ENCODE data around the gene PPP1R14C. TPM values are rescaled to one million over a fixed set of nuclear protein-coding genes. Genes with fewer than 3 reads are reported as not detected.
"Not testable (repeated sequence)": the region's sequence is repeated elsewhere in the genome, so short reads cannot be mapped to it uniquely, and the experiment has no call there.

PPP1R14C gene
- total and polyA plus RNA-seq, 2 experiments from 2014 or later: 8.2 to 10.1 TPM

DNA sequence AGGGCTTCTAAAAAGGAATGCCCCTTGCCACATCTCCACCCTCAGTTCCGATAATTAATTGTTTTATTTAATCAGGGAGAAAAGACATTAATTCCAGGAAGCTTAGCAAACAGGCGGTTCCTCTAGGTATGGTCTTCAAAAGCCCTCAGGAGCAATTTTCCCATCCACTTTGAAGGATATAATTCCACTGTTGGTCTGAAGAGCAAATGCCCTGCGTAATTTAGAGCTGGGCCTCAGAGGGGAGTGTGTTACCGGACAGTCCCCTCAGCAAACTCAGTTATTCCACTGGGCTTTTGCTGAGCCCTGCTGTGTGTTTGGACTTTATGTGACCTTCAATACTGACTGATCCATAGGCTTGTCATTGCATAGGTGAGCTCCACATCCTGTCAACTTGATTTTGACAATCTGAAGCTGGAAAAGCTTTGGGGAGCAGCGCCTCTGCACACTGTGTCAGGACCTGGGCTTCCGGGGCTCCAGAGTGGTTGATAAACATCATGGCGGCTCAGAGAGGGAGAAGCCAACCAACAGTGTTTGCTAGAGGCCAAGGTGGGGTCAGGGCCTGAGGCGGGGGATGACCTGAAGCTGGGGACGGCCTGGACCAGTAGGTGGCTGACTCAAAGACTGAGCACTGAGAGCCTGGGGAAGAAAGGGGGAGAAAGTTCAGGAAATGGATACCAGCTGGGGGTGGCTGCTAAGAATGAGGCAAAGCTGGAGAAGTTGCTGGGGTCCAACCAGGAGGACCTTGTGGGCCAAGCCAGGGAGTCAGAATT, 43.5 kb downstream of the PPP1R14C start:
- peaks cover 30% of the 10 kb centered on the region for H3K79me2 ChIP-seq (ENCODE audit: insufficient read depth)
- H3K9me3 ChIP-seq (ENCODE audit: low read depth): no peaks in the 10 kb centered on the region
- no peak overlapping the region for H3K27ac ChIP-seq
- H3K9ac ChIP-seq: no peak overlapping the region
- no peaks in the 10 kb centered on the region for H4K20me1 ChIP-seq (ENCODE audit: insufficient read depth)
- H2AFZ ChIP-seq: no peak overlapping the region
- H3K4me2 ChIP-seq (ENCODE audit: unreplicated experiment): no peak overlapping the region
- H3K36me3 ChIP-seq (ENCODE audit: low read depth): no peaks in the 10 kb centered on the region
- in situ Hi-C loops (cut with MboI): no loop called here
- H3K4me3 ChIP-seq: no peak overlapping the region
- no peaks in the 10 kb centered on the region for H3F3A ChIP-seq (ENCODE audit: insufficient read depth)
- no peak for DNase-seq
- no peaks in the 10 kb centered on the region for H3K9me2 ChIP-seq (ENCODE audit: insufficient read depth)
- H3K27me3 ChIP-seq (replicated peaks; ENCODE audit: insufficient read depth): no peaks in the 10 kb centered on the region
- WGBS, 2 experiments (ENCODE audit: low coverage in 1 of 2, low lambda C conversion rate in 2 of 2, missing lambda C conversion rate in 2 of 2): 90 to 92% methylated on average over 9 of the region's 9 CpGs
- H3K4me1 ChIP-seq (ENCODE audit: insufficient read depth): no peaks in the 10 kb centered on the region
- TF ChIP-seq EZH2 (IDR thresholded peaks at IDR 0.05; ENCODE audit: insufficient read depth, poor library complexity, severe bottlenecking): no peak
- TF ChIP-seq EZH2phosphoT487 (IDR thresholded peaks at IDR 0.05; ENCODE audit: insufficient read depth, low read depth): no peak

GRCh38 chr6:150187433-150187832, 44.6 kb downstream of the PPP1R14C start:
- H3K9me3 ChIP-seq (ENCODE audit: low read depth); DNase-seq; H3K9ac ChIP-seq; H3K4me2 ChIP-seq (ENCODE audit: unreplicated experiment); H3F3A ChIP-seq (ENCODE audit: insufficient read depth); H3K36me3 ChIP-seq (ENCODE audit: low read depth); H4K20me1 ChIP-seq (ENCODE audit: insufficient read depth); H3K4me1 ChIP-seq (ENCODE audit: insufficient read depth); in situ Hi-C loops (cut with MboI); H3K4me3 ChIP-seq; H2AFZ ChIP-seq; H3K27ac ChIP-seq; H3K27me3 ChIP-seq (replicated peaks; ENCODE audit: insufficient read depth); H3K9me2 ChIP-seq (ENCODE audit: insufficient read depth): not testable (repeated sequence)
- H3K79me2 ChIP-seq (ENCODE audit: insufficient read depth): peaks cover 19% of the 10 kb centered on the region
- 87 to 96% methylated on average over 2 of the region's 2 CpGs for WGBS, 2 experiments (ENCODE audit: low coverage in 1 of 2, low lambda C conversion rate in 2 of 2, missing lambda C conversion rate in 2 of 2)

DNA sequence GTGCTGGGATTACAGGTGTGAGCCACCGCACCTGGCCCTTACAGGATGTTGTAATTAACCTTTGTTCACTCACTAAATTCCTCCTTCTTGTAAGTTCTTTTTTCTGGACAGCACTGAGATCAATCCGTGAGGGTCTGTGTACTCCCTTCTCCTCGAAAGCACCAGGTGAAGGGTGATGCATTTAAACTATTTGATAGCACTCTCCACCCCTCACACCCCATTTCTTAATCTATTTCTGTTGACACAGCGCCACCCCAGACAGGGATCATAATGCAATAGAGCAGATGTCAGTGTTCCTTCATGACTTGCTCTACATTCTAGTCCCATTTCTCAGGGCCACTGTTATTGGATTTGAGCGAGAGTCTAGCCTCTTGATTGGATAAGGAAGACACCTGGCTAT, 46.3 kb downstream of the PPP1R14C start:
- Histone ChIP-seq H3K9ac (no peak overlapping the region), H4K20me1 (ENCODE audit: insufficient read depth) (no peaks in the 10 kb centered on the region), H3F3A (ENCODE audit: insufficient read depth) (no peaks in the 10 kb centered on the region), H3K4me2 (ENCODE audit: unreplicated experiment) (no peak overlapping the region), H3K27me3 (replicated peaks; ENCODE audit: insufficient read depth) (no peaks in the 10 kb centered on the region), H3K9me2 (ENCODE audit: insufficient read depth) (no peaks in the 10 kb centered on the region), H2AFZ (no peak overlapping the region), H3K4me3 (no peak overlapping the region), H3K27ac (no peak overlapping the region), H3K36me3 (ENCODE audit: low read depth) (no peaks in the 10 kb centered on the region), H3K9me3 (ENCODE audit: low read depth) (no peaks in the 10 kb centered on the region), H3K4me1 (ENCODE audit: insufficient read depth) (peaks cover 9% of the 10 kb centered on the region; the same call in 1 of the 2 replicates), H3K79me2 (ENCODE audit: insufficient read depth) (peaks cover 24% of the 10 kb centered on the region)
- in situ Hi-C loops (cut with MboI): no loop called here
- TF ChIP-seq EZH2phosphoT487 (IDR thresholded peaks at IDR 0.05; ENCODE audit: insufficient read depth, low read depth): no peak
- no peak for TF ChIP-seq EZH2 (IDR thresholded peaks at IDR 0.05; ENCODE audit: insufficient read depth, poor library complexity, severe bottlenecking)
- no peak for DNase-seq
- WGBS, 2 experiments (ENCODE audit: low coverage in 1 of 2, low lambda C conversion rate in 2 of 2, missing lambda C conversion rate in 2 of 2): 85 to 92% methylated on average over 5 of the region's 5 CpGs

DNA sequence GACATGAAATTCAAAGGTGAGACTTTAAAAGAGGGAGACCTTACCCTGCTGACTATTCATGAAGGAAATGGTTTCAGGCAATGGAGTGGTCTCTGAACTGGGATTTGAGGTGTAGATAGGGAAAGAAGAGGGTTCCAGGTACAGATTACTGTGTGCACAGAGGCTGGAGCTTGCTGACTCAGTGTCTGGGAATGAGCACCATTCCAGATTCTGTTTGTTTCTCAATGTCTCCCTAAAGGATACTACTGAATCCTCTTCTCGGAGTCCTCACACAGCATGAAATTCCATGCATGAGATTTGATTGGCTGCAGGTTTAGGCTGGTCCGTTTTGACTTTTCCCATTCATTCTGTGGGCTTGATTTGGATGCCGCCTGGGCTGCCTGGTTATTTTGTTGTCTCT, 49.0 kb downstream of the PPP1R14C start:
- H3K79me2 ChIP-seq (ENCODE audit: insufficient read depth): peaks cover 23% of the 10 kb centered on the region
- peak; percentile 60 for DNase-seq
- WGBS, 2 experiments (ENCODE audit: low coverage in 1 of 2, low lambda C conversion rate in 2 of 2, missing lambda C conversion rate in 2 of 2): 51 to 62% methylated on average over 3 of the region's 3 CpGs

More for the DNA sequence above, 49.0 kb downstream of the PPP1R14C start:
- Histone ChIP-seq H3K4me3 (no peak overlapping the region), H3F3A (ENCODE audit: insufficient read depth) (no peaks in the 10 kb centered on the region), H3K9me2 (ENCODE audit: insufficient read depth) (no peaks in the 10 kb centered on the region), H3K27ac (no peak overlapping the region), H3K9me3 (ENCODE audit: low read depth) (no peaks in the 10 kb centered on the region), H4K20me1 (ENCODE audit: insufficient read depth) (no peaks in the 10 kb centered on the region), H3K9ac (no peak overlapping the region), H3K4me1 (ENCODE audit: insufficient read depth) (peaks cover 20% of the 10 kb centered on the region), H3K4me2 (ENCODE audit: unreplicated experiment) (peak overlapping the region; percentile 17), H3K27me3 (replicated peaks; ENCODE audit: insufficient read depth) (no peaks in the 10 kb centered on the region), H3K36me3 (ENCODE audit: low read depth) (no peaks in the 10 kb centered on the region), H2AFZ (no peak overlapping the region)
- in situ Hi-C loops (cut with MboI): no loop called here
- no peak for TF ChIP-seq EZH2 (IDR thresholded peaks at IDR 0.05; ENCODE audit: insufficient read depth, poor library complexity, severe bottlenecking)
- no peak for TF ChIP-seq EZH2phosphoT487 (IDR thresholded peaks at IDR 0.05; ENCODE audit: insufficient read depth, low read depth)

All from GM23248 (cell line).